GM18951 (cell line): ENCODE data around the gene C19orf25.
"Not testable (repeated sequence)": the region's sequence is repeated elsewhere in the genome, so short reads cannot be mapped to it uniquely, and the experiment has no call there.

Source experiments
- POLR2A ChIP-seq: IDR thresholded peaks from 4 replicates; pipeline ENCODE4 v1.6.1; 2011; ENCODE audit warnings: mild to moderate bottlenecking; ENCODE audit not compliant: insufficient read length, insufficient read depth; ENCODE audit errors: extremely low read depth
- in situ Hi-C: fragments of 300-500 bp; cut with MboI; formaldehyde crosslinking; loops from one replicate; pipeline ENCODE4 v1.12.0; 2022; ENCODE audit warnings: low sequenced_read_pairs, mixed read lengths, inconsistent platforms; ENCODE audit not compliant: unreplicated experiment

C19orf25 gene

GRCh38 chr19:1486720-1487575 is 7.9 kb upstream of the C19orf25 start:
- no peak for TF ChIP-seq POLR2A
- in situ Hi-C loops: no loop called here

- in situ Hi-C loops: no loop called here
These were observed 5.0 kb upstream of the C19orf25 start for GRCh38 chr19:1483979-1484428.

GRCh38 chr19:1483131-1483978 is 4.3 kb upstream of the C19orf25 start:
- in situ Hi-C loops: no loop called here
- TF ChIP-seq POLR2A: no peak

More at GRCh38 chr19:1483979-1484428, 5.0 kb upstream of the C19orf25 start:
- TF ChIP-seq POLR2A: no peak

GRCh38 chr19:1482361-1483130 is 3.5 kb upstream of the C19orf25 start:
- in situ Hi-C loops: no loop called here
- TF ChIP-seq POLR2A: no peak

- in situ Hi-C loops: no loop called here
- no peak for TF ChIP-seq POLR2A
These were observed 2.9 kb upstream of the C19orf25 start for GRCh38 chr19:1481893-1482360.

- no peak for TF ChIP-seq POLR2A
- in situ Hi-C loops: no loop called here
These were observed 2.3 kb upstream of the C19orf25 start for GRCh38 chr19:1481224-1481892.

- in situ Hi-C loops: not testable (repeated sequence)
These were observed 2.0 kb downstream of the C19orf25 start for GRCh38 chr19:1477056-1477455.

- in situ Hi-C loops: no loop called here
- TF ChIP-seq POLR2A: no peak
These were observed 3.1 kb downstream of the C19orf25 start for GRCh38 chr19:1475751-1476437.

GRCh38 chr19:1474765-1475351 is 4.2 kb downstream of the C19orf25 start:
- TF ChIP-seq POLR2A: no peak
- in situ Hi-C loops: no loop called here

GRCh38 chr19:1474011-1474764 is 4.8 kb downstream of the C19orf25 start:
- in situ Hi-C loops: no loop called here
- TF ChIP-seq POLR2A: peak; percentile 6
